ENCODE data around the gene HLTF. TPM values are rescaled to one million over a fixed set of nuclear protein-coding genes. Genes with fewer than 3 reads are reported as not detected.

Gene HLTF
- total and polyA plus RNA-seq, 2 of the 13 experiments (the other 11 are each of a cell fraction or from before 2014, with no cell fraction given): 12.0 to 22.9 TPM

DNA sequence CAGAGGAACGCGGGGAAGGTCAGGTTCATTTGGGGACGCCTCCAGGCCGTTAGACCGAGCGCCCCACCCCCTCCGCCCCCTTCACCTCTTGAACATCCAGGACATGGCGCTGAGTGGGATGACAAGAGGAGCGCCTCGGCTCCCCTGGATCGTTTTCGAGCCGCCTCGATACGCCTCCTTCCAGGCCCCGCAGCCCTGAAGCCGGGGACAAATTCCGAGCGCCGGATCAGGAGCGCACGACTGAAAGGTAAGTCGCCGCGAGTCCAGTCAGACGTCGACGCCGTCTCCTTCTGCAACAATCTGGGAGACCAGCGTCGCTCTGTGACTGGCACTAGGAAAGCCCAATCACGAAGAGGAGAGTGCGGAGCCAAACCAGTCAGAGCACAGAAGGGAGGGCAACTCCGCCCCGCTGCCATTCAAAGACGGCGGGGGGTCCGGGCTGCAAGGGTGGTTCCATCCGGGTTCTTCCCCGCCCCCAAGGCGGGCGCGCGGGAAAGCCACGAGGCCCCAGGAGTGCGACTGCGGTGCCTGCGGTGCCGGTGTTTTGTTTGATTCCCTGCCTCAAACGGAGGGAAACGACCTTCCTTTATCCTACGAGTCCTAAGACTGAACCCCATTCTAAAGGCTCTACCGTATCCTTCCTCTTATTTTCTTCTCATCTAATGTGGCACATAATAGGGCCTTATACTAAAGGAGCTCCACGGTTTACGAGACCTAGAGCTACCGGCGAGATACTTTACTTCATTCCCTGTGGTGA is at the start of gene HLTF (continued):
- TF ChIP-seq ZFYVE20 (CRISPR knock-in tag; IDR thresholded peaks at IDR 0.05; ENCODE audit: borderline replicate concordance, low read depth): no peak
- TF ChIP-seq, protein P1, sequence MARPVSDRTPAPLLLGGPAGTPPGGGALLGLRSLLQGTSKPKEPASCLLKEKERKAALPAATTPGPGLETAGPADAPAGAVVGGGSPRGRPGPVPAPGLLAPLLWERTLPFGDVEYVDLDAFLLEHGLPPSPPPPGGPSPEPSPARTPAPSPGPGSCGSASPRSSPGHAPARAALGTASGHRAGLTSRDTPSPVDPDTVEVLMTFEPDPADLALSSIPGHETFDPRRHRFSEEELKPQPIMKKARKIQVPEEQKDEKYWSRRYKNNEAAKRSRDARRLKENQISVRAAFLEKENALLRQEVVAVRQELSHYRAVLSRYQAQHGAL (CRISPR knock-in tag; IDR thresholded peaks at IDR 0.05; ENCODE audit: not compliant biosample characterization): peak; percentile 93
- TF ChIP-seq KLF12 (CRISPR knock-in tag; IDR thresholded peaks at IDR 0.05; ENCODE audit: borderline replicate concordance): peak; percentile 90
- peak; percentile 82; the same call in 1 of the 2 replicates for TF ChIP-seq ZNF484 (CRISPR knock-in tag; IDR thresholded peaks at IDR 0.05; ENCODE audit: borderline replicate concordance, low read depth)
- TF ChIP-seq BRCA1 (CRISPR knock-in tag; IDR thresholded peaks at IDR 0.05): peak; percentile 83; the same call in 1 of the 2 replicates
- TF ChIP-seq NAIF1 (CRISPR knock-in tag; IDR thresholded peaks at IDR 0.05; ENCODE audit: borderline replicate concordance): peak; percentile 55
- TF ChIP-seq, protein P2, sequence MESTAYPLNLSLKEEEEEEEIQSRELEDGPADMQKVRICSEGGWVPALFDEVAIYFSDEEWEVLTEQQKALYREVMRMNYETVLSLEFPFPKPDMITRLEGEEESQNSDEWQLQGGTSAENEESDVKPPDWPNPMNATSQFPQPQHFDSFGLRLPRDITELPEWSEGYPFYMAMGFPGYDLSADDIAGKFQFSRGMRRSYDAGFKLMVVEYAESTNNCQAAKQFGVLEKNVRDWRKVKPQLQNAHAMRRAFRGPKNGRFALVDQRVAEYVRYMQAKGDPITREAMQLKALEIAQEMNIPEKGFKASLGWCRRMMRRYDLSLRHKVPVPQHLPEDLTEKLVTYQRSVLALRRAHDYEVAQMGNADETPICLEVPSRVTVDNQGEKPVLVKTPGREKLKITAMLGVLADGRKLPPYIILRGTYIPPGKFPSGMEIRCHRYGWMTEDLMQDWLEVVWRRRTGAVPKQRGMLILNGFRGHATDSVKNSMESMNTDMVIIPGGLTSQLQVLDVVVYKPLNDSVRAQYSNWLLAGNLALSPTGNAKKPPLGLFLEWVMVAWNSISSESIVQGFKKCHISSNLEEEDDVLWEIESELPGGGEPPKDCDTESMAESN (CRISPR knock-in tag; conservative IDR thresholded peaks at IDR 0.05): no peak; the same call in 1 of the 2 replicates
- no peak for TF ChIP-seq FIP1L1 (IDR thresholded peaks at IDR 0.05; ENCODE audit: borderline replicate concordance, insufficient read depth, low read depth, low read length)
- TF ChIP-seq, protein P3, sequence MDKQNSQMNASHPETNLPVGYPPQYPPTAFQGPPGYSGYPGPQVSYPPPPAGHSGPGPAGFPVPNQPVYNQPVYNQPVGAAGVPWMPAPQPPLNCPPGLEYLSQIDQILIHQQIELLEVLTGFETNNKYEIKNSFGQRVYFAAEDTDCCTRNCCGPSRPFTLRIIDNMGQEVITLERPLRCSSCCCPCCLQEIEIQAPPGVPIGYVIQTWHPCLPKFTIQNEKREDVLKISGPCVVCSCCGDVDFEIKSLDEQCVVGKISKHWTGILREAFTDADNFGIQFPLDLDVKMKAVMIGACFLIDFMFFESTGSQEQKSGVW (CRISPR knock-in tag; IDR thresholded peaks at IDR 0.05; ENCODE audit: borderline replicate concordance): no peak
- TF ChIP-seq PITX1 (CRISPR knock-in tag; IDR thresholded peaks at IDR 0.05): peak; percentile 50; the same call in 1 of the 2 replicates
- TF ChIP-seq, protein P4, sequence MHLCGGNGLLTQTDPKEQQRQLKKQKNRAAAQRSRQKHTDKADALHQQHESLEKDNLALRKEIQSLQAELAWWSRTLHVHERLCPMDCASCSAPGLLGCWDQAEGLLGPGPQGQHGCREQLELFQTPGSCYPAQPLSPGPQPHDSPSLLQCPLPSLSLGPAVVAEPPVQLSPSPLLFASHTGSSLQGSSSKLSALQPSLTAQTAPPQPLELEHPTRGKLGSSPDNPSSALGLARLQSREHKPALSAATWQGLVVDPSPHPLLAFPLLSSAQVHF (CRISPR knock-in tag; IDR thresholded peaks at IDR 0.05): peak; percentile 73; the same call in 1 of the 2 replicates
- peak; percentile 70 for TF ChIP-seq RBFOX2 (IDR thresholded peaks at IDR 0.05; ENCODE audit: low read depth, low read length)
- TF ChIP-seq KAT7 (CRISPR knock-in tag; IDR thresholded peaks at IDR 0.05; ENCODE audit: borderline replicate concordance): peak; percentile 68; the same call in 1 of the 2 replicates
- TF ChIP-seq SPEN (CRISPR knock-in tag; IDR thresholded peaks at IDR 0.05; ENCODE audit: low read depth): 0 out of 2 replicates have a peak, but pooled peaks have one; percentile 43
- TF ChIP-seq ZNF883 (CRISPR knock-in tag; IDR thresholded peaks at IDR 0.05; ENCODE audit: not compliant biosample characterization): no peak
- TF ChIP-seq ZFP90 (CRISPR knock-in tag; IDR thresholded peaks at IDR 0.05; ENCODE audit: borderline replicate concordance): peak; percentile 95; the same call in 1 of the 2 replicates
- peak; percentile 76; the same call in 1 of the 2 replicates for TF ChIP-seq ZNF577 (CRISPR knock-in tag; IDR thresholded peaks at IDR 0.05; ENCODE audit: borderline replicate concordance, low read depth)
- peak; percentile 84; the same call in 1 of the 2 replicates for TF ChIP-seq AHR (CRISPR knock-in tag; IDR thresholded peaks at IDR 0.05)
- TF ChIP-seq ZNF256 (CRISPR knock-in tag; conservative IDR thresholded peaks at IDR 0.05): peak; percentile 95
- no peak; the same call in 1 of the 2 replicates for TF ChIP-seq ZNF598 (CRISPR knock-in tag; IDR thresholded peaks at IDR 0.05; ENCODE audit: borderline replicate concordance)
- no peak; the same call in 1 of the 2 replicates for TF ChIP-seq ZNF430 (CRISPR knock-in tag; IDR thresholded peaks at IDR 0.05)
- TF ChIP-seq AGO2 (optimal IDR thresholded peaks at IDR 0.05; ENCODE audit: low read depth, low read length): peak; percentile 46
- TF ChIP-seq HOXA7 (CRISPR knock-in tag; IDR thresholded peaks at IDR 0.05): no peak
